Gastrocnemius medialis (tissue), 4 donors: ENCODE results near the gene CAMTA1.

Source experiments
- POLR2A ChIP-seq, 2 donors: fragments of 450-650 bp; IDR thresholded peaks; one replicate each; pipeline ENCODE4 v1.6.1; 2017; ENCODE audit warnings: antibody characterized with exemption in 2 of 2, mild to moderate bottlenecking in 2 of 2, moderate library complexity in 2 of 2
- TF ChIP-seq, protein P1 (sequence below), 5 experiments: fragments of 450-650 bp in 3 of 5; fragments of 200-600 bp in 2 of 5; sonication (generic) in 2 of 5; IDR thresholded peaks in 4 of 5; conservative IDR thresholded peaks in 1 of 5; 1 replicate in 4 of 5; 2 replicates in 1 of 5; pipeline ENCODE4 v1.5.1; 2016 to 2019; ENCODE audit warnings: antibody characterized with exemption in 5 of 5, mild to moderate bottlenecking in 3 of 5, moderate library complexity in 3 of 5

DNA sequence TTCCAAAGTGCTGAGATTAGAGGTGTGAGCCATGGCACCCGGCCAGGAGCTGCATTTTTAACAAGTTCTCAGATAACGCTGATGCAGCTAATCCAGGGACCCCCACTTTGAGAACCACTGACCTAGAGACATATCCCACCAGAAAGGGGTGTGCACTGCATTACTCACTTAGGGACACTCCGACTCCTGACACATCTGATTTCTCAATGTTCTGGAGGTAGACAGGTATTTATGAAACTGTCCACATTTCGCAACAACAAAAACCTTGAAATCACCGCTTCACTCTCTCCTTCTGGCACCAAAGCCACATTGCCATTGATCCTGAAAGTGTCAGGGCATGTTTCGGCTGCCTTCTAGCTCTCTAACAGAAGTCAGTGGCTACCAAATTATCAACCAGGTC lies 23.2 kb upstream of the CAMTA1 start:
- TF ChIP-seq, protein P1, sequence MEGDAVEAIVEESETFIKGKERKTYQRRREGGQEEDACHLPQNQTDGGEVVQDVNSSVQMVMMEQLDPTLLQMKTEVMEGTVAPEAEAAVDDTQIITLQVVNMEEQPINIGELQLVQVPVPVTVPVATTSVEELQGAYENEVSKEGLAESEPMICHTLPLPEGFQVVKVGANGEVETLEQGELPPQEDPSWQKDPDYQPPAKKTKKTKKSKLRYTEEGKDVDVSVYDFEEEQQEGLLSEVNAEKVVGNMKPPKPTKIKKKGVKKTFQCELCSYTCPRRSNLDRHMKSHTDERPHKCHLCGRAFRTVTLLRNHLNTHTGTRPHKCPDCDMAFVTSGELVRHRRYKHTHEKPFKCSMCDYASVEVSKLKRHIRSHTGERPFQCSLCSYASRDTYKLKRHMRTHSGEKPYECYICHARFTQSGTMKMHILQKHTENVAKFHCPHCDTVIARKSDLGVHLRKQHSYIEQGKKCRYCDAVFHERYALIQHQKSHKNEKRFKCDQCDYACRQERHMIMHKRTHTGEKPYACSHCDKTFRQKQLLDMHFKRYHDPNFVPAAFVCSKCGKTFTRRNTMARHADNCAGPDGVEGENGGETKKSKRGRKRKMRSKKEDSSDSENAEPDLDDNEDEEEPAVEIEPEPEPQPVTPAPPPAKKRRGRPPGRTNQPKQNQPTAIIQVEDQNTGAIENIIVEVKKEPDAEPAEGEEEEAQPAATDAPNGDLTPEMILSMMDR (IDR thresholded peaks at IDR 0.05 in 4 of 5, conservative IDR thresholded peaks at IDR 0.05 in 1 of 5): no peak
- no peak for TF ChIP-seq POLR2A (IDR thresholded peaks at IDR 0.05)
